Activated CD4-positive, alpha-beta T cell treated with anti-CD3 and anti-CD28 coated beads, Interleukin-2, amount 10 ng/mL, durations not matched to agents 24 days and 14 days (primary cell): ENCODE results near the gene HMG20A. TPM values are rescaled to one million over a fixed set of nuclear protein-coding genes. Genes with fewer than 3 reads are reported as not detected.
"Not testable (repeated sequence)": the region's sequence is repeated elsewhere in the genome, so short reads cannot be mapped to it uniquely, and the experiment has no call there.

Experiments used
- DNase-seq: peaks from one replicate; pipeline ENCODE4 v3.0.0; 2022
- H3K27ac Mint-ChIP-seq: one replicate; pipeline ENCODE4 v1.8.0; 2022; ENCODE audit warnings: mild to moderate bottlenecking, mixed read lengths
- H3K27me3 Mint-ChIP-seq: one replicate; pipeline ENCODE4 v1.8.0; 2022; ENCODE audit warnings: mixed read lengths
- H3K36me3 Mint-ChIP-seq: one replicate; pipeline ENCODE4 v1.8.0; 2022; ENCODE audit warnings: low read depth, mild to moderate bottlenecking, mixed read lengths
- H3K4me1 Mint-ChIP-seq: one replicate; pipeline ENCODE4 v1.8.0; 2021; ENCODE audit warnings: mixed read lengths
- H3K4me3 Mint-ChIP-seq: one replicate; pipeline ENCODE4 v1.8.0; 2022; ENCODE audit warnings: mild to moderate bottlenecking, moderate library complexity, mixed read lengths
- H3K9me3 Mint-ChIP-seq: one replicate; pipeline ENCODE4 v1.8.0; 2021; ENCODE audit warnings: mixed read lengths
- intact Hi-C: fragments of 100-400 bp; cut with micrococcal nuclease; formaldehyde crosslinking; loops from one replicate; pipeline ENCODE4 v1.15.1; 2023
- total RNA-seq: library from RNA; stranded (reverse); gene quantifications from 2 replicates; pipeline ENCODE4 v1.2.3, GENCODE V29; 2022

HMG20A gene
- total RNA-seq, 1 donor from 2014 or later, result 46.4 TPM

GRCh38 chr15:77393471-77393840 lies 27.2 kb upstream of the HMG20A start:
- intact Hi-C loops, result no loop called here
- no peak for DNase-seq
- Mint-ChIP-seq H3K36me3 (peaks cover 25% of the 10 kb centered on the region), H3K27me3 (peaks cover 1% of the 10 kb centered on the region), H3K27ac (no peak overlapping the region), H3K9me3 (peaks cover 33% of the 10 kb centered on the region), H3K4me1 (peaks cover 2% of the 10 kb centered on the region), H3K4me3 (no peak overlapping the region)

DNA sequence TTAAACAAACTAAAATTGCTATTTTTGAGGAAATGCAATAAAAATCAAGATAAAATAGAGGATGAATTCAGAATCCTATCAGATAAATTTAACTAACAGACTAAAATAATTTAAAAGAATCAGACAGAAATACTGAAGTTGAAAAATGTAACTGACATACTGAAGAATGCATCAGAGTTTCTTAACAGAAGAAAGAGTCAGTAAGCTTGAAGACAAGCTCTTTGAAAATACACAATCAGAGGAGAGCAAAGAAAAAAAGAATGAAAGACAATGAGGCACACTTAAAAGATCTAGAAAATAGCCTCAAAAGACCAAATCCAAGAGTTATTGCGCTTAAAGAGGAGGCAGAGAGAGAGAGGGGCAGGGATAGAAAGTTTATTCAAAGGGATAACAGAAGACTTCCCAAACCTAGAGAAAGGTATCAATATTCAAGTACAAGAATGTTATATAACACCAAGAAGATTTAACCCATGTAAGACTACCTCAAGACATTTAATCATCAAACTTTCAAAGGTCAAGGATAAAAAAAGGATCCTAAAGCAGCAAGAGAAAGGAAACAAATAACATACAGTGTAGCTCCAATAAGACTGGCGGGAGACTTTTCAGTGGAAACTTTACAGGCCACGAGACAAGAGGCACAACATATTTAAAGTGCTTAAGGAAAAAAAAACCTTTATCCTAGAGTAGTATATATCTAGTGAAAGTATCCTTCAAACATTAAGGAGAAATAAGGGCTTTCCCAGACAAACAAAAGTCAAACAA lies 25.5 kb upstream of the HMG20A start:
- no peak overlapping the region for H3K4me3 Mint-ChIP-seq
- H3K9me3 Mint-ChIP-seq, result peaks cover 41% of the 10 kb centered on the region
- no peak for DNase-seq
- no peak overlapping the region for H3K27ac Mint-ChIP-seq
- intact Hi-C loops, result no loop called here
- peaks cover 2% of the 10 kb centered on the region for H3K4me1 Mint-ChIP-seq
- peaks cover 1% of the 10 kb centered on the region for H3K27me3 Mint-ChIP-seq
- H3K36me3 Mint-ChIP-seq, result peaks cover 27% of the 10 kb centered on the region

DNA sequence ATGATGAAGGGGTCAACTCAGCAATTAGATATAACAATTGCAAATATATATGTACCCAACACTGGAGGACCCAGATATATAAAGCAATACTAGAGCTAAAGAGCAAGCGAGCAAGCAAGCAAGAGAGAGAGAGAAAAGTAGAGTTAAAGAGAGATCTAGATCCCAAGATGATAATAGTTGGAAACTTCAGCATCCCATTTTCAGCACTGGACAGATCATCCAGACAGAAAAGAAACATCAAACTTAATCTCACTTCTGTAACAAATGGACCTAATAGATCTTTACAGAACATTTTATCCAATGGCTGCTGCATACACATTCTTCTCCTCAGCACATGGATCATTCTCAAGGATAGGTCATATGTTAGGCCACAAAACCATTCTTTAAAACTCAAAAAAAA lies 24.0 kb upstream of the HMG20A start:
- DNase-seq, result no peak

DNA sequence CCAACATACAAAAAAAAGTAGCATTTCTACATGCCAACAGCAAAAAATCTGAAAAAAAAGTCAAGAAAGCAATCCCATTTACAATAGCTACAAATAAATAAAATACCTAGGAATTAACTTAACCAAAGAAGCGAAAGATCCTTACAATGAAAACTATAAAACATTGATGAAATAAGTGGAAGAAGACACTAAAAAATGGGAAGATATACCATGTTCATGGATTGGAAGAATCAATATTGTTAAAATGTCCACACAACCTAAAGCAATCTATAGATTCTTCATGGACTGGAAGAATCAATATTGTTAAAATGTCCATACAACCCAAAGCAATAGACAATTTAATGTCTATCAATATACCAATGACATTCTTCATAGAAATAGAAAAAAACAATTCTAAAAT lies 21.8 kb upstream of the HMG20A start:
- H3K36me3 Mint-ChIP-seq, result peaks cover 25% of the 10 kb centered on the region
- H3K4me3 Mint-ChIP-seq, result no peak overlapping the region
- no peak overlapping the region for H3K27ac Mint-ChIP-seq
- intact Hi-C loops, result no loop called here
- H3K9me3 Mint-ChIP-seq, result peaks cover 43% of the 10 kb centered on the region
- no peak for DNase-seq
- peaks cover 1% of the 10 kb centered on the region for H3K27me3 Mint-ChIP-seq
- H3K4me1 Mint-ChIP-seq, result peaks cover 12% of the 10 kb centered on the region

More for the DNA sequence above, 24.0 kb upstream of the HMG20A start:
- Mint-ChIP-seq H3K27me3 (peaks cover 1% of the 10 kb centered on the region), H3K4me1 (peaks cover 2% of the 10 kb centered on the region), H3K4me3 (no peak overlapping the region), H3K27ac (no peak overlapping the region), H3K9me3 (peaks cover 43% of the 10 kb centered on the region), H3K36me3 (peaks cover 32% of the 10 kb centered on the region)
- intact Hi-C loops, result no loop called here

DNA sequence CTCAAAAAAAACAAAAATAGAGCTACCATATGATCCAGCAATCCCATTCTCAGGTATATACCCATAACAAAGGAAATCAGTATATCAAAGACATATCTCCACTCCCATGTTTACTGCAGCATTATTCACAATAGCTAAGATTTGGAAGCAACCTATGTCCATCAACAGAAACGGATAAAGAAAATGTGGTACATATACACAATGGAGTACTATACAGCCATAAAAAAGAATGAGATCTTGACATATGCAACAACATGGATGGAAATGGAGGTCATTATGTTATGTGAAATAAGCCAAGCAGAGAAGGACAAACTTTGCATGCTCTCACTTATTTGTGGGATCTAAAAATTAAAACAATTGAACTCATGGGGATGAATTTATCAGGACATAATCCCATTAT lies 20.4 kb upstream of the HMG20A start:
- H3K36me3 Mint-ChIP-seq, result peaks cover 16% of the 10 kb centered on the region
- H3K9me3 Mint-ChIP-seq, result peaks cover 34% of the 10 kb centered on the region
- peaks cover 1% of the 10 kb centered on the region for H3K27me3 Mint-ChIP-seq
- no peak for DNase-seq
- no peak overlapping the region for H3K4me3 Mint-ChIP-seq
- intact Hi-C loops, result no loop called here
- no peak overlapping the region for H3K27ac Mint-ChIP-seq
- peaks cover 12% of the 10 kb centered on the region for H3K4me1 Mint-ChIP-seq

DNA sequence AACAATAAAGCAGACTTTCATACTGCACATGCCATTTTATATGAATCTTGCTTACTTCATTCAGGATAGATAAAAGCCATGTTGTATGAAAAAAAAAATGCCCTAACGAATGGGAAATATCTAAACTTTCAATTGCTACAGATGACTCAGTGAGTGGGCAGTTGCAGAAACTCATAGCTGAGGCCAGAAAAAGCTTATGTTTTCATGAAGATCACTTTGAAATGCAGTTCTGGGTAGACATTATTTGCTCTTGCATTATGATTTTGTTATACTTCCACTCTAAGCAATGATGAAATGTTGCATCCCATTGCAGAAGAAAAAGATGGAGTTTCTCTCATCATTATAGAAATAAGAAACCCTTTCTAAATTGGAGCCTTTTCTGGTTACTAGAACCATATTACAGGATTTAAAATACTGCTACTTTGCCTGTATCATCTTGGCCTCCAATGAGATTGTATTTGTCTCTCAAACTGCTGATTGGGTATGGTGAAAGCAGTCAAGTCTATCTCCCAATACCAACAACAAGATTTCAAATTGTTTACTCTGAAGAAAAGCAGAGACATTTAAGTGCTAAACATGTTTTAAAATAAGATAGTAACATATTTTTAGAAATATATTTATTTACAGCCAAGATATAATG lies 17.8 kb upstream of the HMG20A start:
- Mint-ChIP-seq H3K4me3 (peak overlapping the region; percentile 9), H3K36me3 (peaks cover 18% of the 10 kb centered on the region), H3K27me3 (no peaks in the 10 kb centered on the region), H3K27ac (peak overlapping the region; percentile 10), H3K9me3 (peaks cover 19% of the 10 kb centered on the region), H3K4me1 (peaks cover 32% of the 10 kb centered on the region)
- intact Hi-C loops, result no loop called here
- DNase-seq, result no peak

GRCh38 chr15:77406173-77406759 lies 14.4 kb upstream of the HMG20A start:
- DNase-seq, result not testable (repeated sequence)

GRCh38 chr15:77406846-77407245 lies 13.8 kb upstream of the HMG20A start:
- Mint-ChIP-seq H3K4me3 (no peak overlapping the region), H3K36me3 (peaks cover 7% of the 10 kb centered on the region), H3K4me1 (peaks cover 47% of the 10 kb centered on the region), H3K27ac (no peak overlapping the region), H3K27me3 (no peaks in the 10 kb centered on the region), H3K9me3 (peaks cover 4% of the 10 kb centered on the region)
- intact Hi-C loops, result no loop called here
- DNase-seq, result no peak

More at GRCh38 chr15:77406173-77406759, 14.4 kb upstream of the HMG20A start:
- peaks cover 47% of the 10 kb centered on the region for H3K4me1 Mint-ChIP-seq
- H3K4me3 Mint-ChIP-seq, result peak overlapping the region; percentile 14
- H3K9me3 Mint-ChIP-seq, H3K36me3 Mint-ChIP-seq, H3K27me3 Mint-ChIP-seq, H3K27ac Mint-ChIP-seq, intact Hi-C loops: not testable (repeated sequence)

DNA sequence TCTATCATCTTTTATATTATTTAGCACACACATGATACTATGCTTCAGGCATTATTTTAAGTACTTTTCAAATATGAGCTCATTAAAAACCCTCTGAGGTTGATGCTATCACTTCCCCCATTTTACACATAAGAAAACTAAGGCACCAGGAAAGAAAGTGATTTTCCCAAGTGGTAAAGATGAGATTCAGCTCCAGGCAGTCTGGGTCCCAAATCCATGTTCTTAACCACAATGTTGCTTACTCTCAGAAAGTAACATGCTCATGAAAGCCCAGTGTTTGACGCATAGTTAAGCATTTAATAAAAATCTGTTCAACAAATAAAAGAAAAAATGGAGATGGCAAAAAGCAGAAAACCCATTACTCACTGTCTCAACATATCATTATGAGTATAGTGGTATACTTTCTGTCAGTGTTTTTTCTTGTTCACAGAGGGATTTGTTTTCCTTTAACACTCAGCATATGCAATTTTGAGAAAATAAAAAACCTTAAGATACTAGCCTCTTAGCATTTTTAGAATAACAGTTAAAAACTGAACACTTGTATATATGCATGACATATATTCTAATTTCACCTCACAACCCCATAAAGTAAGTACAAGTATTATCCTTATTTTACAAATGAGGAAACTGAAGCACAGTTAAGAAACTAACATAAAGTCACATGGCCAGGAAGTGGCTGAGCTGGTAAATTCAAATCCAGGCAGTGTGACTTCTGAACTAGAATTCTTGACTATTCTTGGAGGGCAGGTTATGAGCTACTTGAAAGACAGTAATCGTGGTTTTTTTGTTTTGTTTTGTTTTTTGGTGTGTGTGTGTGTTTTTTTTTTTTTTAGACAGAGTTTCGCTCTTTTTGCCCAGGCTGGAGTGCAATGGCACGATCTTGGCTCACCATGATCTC lies 11.2 kb upstream of the HMG20A start:
- Mint-ChIP-seq H3K27ac (peak overlapping the region; percentile 71), H3K36me3 (peaks cover 7% of the 10 kb centered on the region), H3K9me3 (peaks cover 4% of the 10 kb centered on the region), H3K4me1 (peaks cover 45% of the 10 kb centered on the region), H3K4me3 (peak overlapping the region; percentile 59), H3K27me3 (no peaks in the 10 kb centered on the region)
- DNase-seq, result peak; percentile 84
- intact Hi-C loops, result loop anchor here (1.0 kb wide), 1 partner anchor 11 kb away; the partner anchor contains the start of genes HMG20A and PEAK1

GRCh38 chr15:77410157-77410500 lies 10.6 kb upstream of the HMG20A start:
- intact Hi-C loops, H3K9me3 Mint-ChIP-seq, DNase-seq, H3K27me3 Mint-ChIP-seq, H3K36me3 Mint-ChIP-seq: not testable (repeated sequence)
- Mint-ChIP-seq H3K4me1 (peaks cover 45% of the 10 kb centered on the region), H3K27ac (peak overlapping the region; percentile 71), H3K4me3 (peak overlapping the region; percentile 59)

DNA sequence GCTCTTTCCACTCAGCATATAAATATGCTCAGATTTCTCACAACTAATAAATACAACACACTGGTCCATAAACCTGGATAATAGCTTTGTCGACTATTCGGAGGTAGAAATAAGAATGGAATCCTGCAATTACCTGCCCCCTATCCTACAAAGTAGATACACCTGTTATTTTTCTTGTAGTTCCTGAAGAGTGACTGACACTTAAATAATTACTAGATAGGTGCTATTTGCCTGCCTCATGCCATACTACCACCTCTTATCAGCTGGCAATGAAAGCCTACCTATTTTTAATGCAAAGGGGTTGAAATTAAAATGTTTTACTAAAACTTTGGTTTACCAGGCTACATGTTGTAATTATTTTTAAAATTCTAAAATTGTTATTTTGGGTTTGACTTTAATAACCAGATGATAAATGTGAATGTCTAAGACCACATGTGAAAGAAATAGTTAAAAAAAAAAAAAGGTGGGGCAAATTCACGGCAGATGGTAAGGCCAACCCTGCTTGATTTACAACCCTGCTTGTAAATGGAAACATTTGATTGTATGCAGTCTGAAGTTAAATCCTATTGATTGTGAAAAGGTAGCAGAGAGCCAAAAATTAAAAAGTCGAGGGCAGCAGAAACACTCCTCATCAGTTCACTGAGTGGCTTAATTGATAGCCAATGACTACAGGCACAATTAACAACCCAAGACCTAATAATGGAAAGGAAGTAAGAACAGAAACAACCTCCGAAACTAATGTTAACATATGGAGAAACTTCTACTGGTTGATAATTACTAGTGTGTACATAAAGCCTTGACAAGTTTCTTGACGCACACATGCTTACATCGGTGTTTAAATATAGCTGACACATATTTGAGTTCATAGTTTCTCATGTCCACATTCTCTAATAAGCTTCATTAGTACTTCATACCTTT lies 9.7 kb upstream of the HMG20A start:
- Mint-ChIP-seq H3K36me3 (peaks cover 7% of the 10 kb centered on the region), H3K4me1 (peaks cover 41% of the 10 kb centered on the region), H3K27ac (no peak overlapping the region), H3K9me3 (peaks cover 4% of the 10 kb centered on the region), H3K27me3 (no peaks in the 10 kb centered on the region), H3K4me3 (no peak overlapping the region)
- DNase-seq, result no peak
- intact Hi-C loops, result no loop called here

DNA sequence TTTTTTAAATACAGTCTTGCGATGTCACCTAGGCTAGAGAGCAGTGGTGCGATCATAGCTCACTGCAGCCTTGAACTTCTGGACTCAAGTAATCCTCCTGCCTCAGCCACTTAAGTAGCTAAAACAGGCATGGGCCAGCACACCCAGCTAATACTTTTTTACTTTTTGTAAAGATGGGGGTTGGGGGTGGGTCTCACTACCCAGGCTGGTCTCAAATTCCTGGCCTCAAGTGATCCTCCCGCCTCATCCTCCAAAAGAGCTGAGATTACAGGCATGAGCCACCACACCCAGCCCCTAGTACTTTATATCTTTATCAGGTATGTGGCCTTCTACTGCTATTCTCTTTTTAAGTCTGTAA lies 9.1 kb upstream of the HMG20A start:
- peaks cover 35% of the 10 kb centered on the region for H3K4me1 Mint-ChIP-seq
- H3K27me3 Mint-ChIP-seq, result no peaks in the 10 kb centered on the region
- peaks cover 5% of the 10 kb centered on the region for H3K36me3 Mint-ChIP-seq
- intact Hi-C loops, result no loop called here
- no peak overlapping the region for H3K27ac Mint-ChIP-seq
- no peak for DNase-seq
- H3K9me3 Mint-ChIP-seq, result peaks cover 2% of the 10 kb centered on the region
- no peak overlapping the region for H3K4me3 Mint-ChIP-seq
